Endodermal cell (in vitro differentiated cells): Measurements from ENCODE around the gene AFF1. TPM values are rescaled to one million over a fixed set of nuclear protein-coding genes. Genes with fewer than 3 reads are reported as not detected.
A peak's percentile ranks its signal among the peaks of the same experiment; 100 is the strongest.
"Not testable (repeated sequence)": the region's sequence is repeated elsewhere in the genome, so short reads cannot be mapped to it uniquely, and the experiment has no call there.

Experiments used
- DNase-seq: peaks from one replicate; pipeline ENCODE4 v3.0.0-alpha.2; 2017
- H3K27ac ChIP-seq: 2 replicates; pipeline ENCODE4 v1.5.1; 2013; ENCODE audit warnings: mild to moderate bottlenecking, low read depth, low read length, moderate library complexity
- H3K27me3 ChIP-seq: 2 replicates; pipeline ENCODE4 v1.6.1; 2013; ENCODE audit warnings: mild to moderate bottlenecking, low read length, moderate library complexity; ENCODE audit not compliant: insufficient read depth, control insufficient read depth, poor library complexity, severe bottlenecking
- H3K36me3 ChIP-seq: 2 replicates; pipeline ENCODE4 v1.7.0; 2013; ENCODE audit warnings: mild to moderate bottlenecking, low read length, moderate library complexity; ENCODE audit not compliant: control insufficient read depth, insufficient read depth
- H3K4me1 ChIP-seq: one replicate; pipeline ENCODE4 v1.7.0; 2013; ENCODE audit warnings: low read length; ENCODE audit not compliant: control insufficient read depth, insufficient read depth
- H3K4me3 ChIP-seq: 2 replicates; pipeline ENCODE4 v1.5.1; 2013; ENCODE audit warnings: mild to moderate bottlenecking, low read length, moderate library complexity
- H3K9ac ChIP-seq: 2 replicates; pipeline ENCODE4 v1.6.1; 2013; ENCODE audit warnings: mild to moderate bottlenecking, low read length, moderate library complexity; ENCODE audit not compliant: poor library complexity, severe bottlenecking; ENCODE audit errors: extremely low read depth
- H3K9me3 ChIP-seq: 2 replicates; pipeline ENCODE4 v1.6.1; 2013; ENCODE audit warnings: mild to moderate bottlenecking, low read length, moderate library complexity; ENCODE audit not compliant: control insufficient read depth
- H3K27ac Mint-ChIP-seq: 2 replicates; pipeline ENCODE4 v1.8.0; 2020; ENCODE audit warnings: mixed read lengths
- H3K27me3 Mint-ChIP-seq: 2 replicates; pipeline ENCODE4 v1.8.0; 2021; ENCODE audit warnings: mild to moderate bottlenecking, mixed read lengths; ENCODE audit not compliant: insufficient read depth
- H3K36me3 Mint-ChIP-seq: 2 replicates; pipeline ENCODE4 v1.8.0; 2020; ENCODE audit warnings: low read depth, mixed read lengths
- H3K4me1 Mint-ChIP-seq: 2 replicates; pipeline ENCODE4 v1.8.0; 2020; ENCODE audit warnings: mixed read lengths
- H3K4me3 Mint-ChIP-seq: 2 replicates; pipeline ENCODE4 v1.8.0; 2020; ENCODE audit warnings: mild to moderate bottlenecking, moderate library complexity, mixed read lengths
- H3K9me3 Mint-ChIP-seq: 2 replicates; pipeline ENCODE4 v1.8.0; 2020; ENCODE audit warnings: mild to moderate bottlenecking, mixed read lengths
- WGBS, 2 experiments: methylation state at CpG; one replicate each; pipeline versions ENCODE4 v1.1.5 to v1.1.7; 2013; ENCODE audit warnings: missing lambda C conversion rate in 2 of 2, mixed read lengths in 1 of 2; ENCODE audit not compliant: insufficient coverage in 1 of 2, insufficient read length in 1 of 2; 5-methylcytosine and 5-hydroxymethylcytosine counted together
- total RNA-seq, 2 donors: library from RNA; stranded (reverse); fragmentation: NEBNext Ultra II Directional in 1 of 2; extraction: Animal tissue kit (Norgen Biotek cat#: 25700) in 1 of 2; gene quantifications; 2 replicates in 1 of 2; 3 replicates in 1 of 2; pipeline ENCODE4 v1.2.1, GENCODE V29; 2021
- TF ChIP-seq, protein P1 (sequence below): fragments of 200-600 bp; sonication (generic); conservative IDR thresholded peaks from 2 replicates; pipeline ENCODE4 v1.5.0; 2021; ENCODE audit warnings: antibody characterized with exemption, mild to moderate bottlenecking

AFF1 gene
- total RNA-seq, 2 donors from 2014 or later = 134 to 171 TPM

- no peak overlapping the region for H3K4me3 Mint-ChIP-seq
- H3K4me1 Mint-ChIP-seq = no peaks in the 10 kb centered on the region
- peaks cover 61% of the 10 kb centered on the region for H3K36me3 Mint-ChIP-seq
- DNase-seq = no peak
- no peak overlapping the region for H3K4me3 ChIP-seq
- no peaks in the 10 kb centered on the region for H3K27me3 ChIP-seq
- WGBS, 2 experiments = 92 to 93% methylated on average over 2 of the region's 2 CpGs
- no peaks in the 10 kb centered on the region for H3K9me3 ChIP-seq
- TF ChIP-seq, protein P1, sequence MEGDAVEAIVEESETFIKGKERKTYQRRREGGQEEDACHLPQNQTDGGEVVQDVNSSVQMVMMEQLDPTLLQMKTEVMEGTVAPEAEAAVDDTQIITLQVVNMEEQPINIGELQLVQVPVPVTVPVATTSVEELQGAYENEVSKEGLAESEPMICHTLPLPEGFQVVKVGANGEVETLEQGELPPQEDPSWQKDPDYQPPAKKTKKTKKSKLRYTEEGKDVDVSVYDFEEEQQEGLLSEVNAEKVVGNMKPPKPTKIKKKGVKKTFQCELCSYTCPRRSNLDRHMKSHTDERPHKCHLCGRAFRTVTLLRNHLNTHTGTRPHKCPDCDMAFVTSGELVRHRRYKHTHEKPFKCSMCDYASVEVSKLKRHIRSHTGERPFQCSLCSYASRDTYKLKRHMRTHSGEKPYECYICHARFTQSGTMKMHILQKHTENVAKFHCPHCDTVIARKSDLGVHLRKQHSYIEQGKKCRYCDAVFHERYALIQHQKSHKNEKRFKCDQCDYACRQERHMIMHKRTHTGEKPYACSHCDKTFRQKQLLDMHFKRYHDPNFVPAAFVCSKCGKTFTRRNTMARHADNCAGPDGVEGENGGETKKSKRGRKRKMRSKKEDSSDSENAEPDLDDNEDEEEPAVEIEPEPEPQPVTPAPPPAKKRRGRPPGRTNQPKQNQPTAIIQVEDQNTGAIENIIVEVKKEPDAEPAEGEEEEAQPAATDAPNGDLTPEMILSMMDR = no peak
- H3K27ac Mint-ChIP-seq = no peak overlapping the region
- H3K9ac ChIP-seq = no peak overlapping the region
- H3K4me1 ChIP-seq = no peaks in the 10 kb centered on the region
- H3K27me3 Mint-ChIP-seq = no peaks in the 10 kb centered on the region
- H3K36me3 ChIP-seq = peaks cover 56% of the 10 kb centered on the region
- H3K9me3 Mint-ChIP-seq = no peaks in the 10 kb centered on the region
- H3K27ac ChIP-seq = no peak overlapping the region
Observed at GRCh38 chr4:87144356-87144755, 209.5 kb downstream of the AFF1 start.

GRCh38 chr4:87145934-87146333 is 211.1 kb downstream of the AFF1 start:
- H3K9me3 ChIP-seq, H3K9me3 Mint-ChIP-seq, H3K4me1 ChIP-seq, H3K4me3 Mint-ChIP-seq, DNase-seq, H3K27ac Mint-ChIP-seq, H3K27me3 Mint-ChIP-seq, H3K9ac ChIP-seq, H3K4me1 Mint-ChIP-seq, H3K4me3 ChIP-seq, H3K27ac ChIP-seq, H3K27me3 ChIP-seq: not testable (repeated sequence)
- H3K36me3 Mint-ChIP-seq = peaks cover 48% of the 10 kb centered on the region
- WGBS, 2 experiments = 98 to 100% methylated on average over 5 to 6 of the region's 6 CpGs
- H3K36me3 ChIP-seq = peaks cover 42% of the 10 kb centered on the region

GRCh38 chr4:87147116-87147515 is 212.3 kb downstream of the AFF1 start:
- TF ChIP-seq, protein P1 = no peak
- H3K4me1 Mint-ChIP-seq = no peaks in the 10 kb centered on the region
- H3K9me3 ChIP-seq = no peaks in the 10 kb centered on the region
- H3K4me1 ChIP-seq = no peaks in the 10 kb centered on the region
- H3K9me3 Mint-ChIP-seq = no peaks in the 10 kb centered on the region
- H3K9ac ChIP-seq = no peak overlapping the region
- no peak overlapping the region for H3K4me3 ChIP-seq
- peaks cover 31% of the 10 kb centered on the region for H3K36me3 ChIP-seq
- WGBS, 2 experiments = 92 to 100% methylated on average over 1 to 3 of the region's 3 CpGs
- no peaks in the 10 kb centered on the region for H3K27me3 ChIP-seq
- no peak overlapping the region for H3K27ac ChIP-seq
- no peak overlapping the region for H3K4me3 Mint-ChIP-seq
- no peak for DNase-seq
- no peaks in the 10 kb centered on the region for H3K27me3 Mint-ChIP-seq
- H3K36me3 Mint-ChIP-seq = peaks cover 37% of the 10 kb centered on the region
- peak overlapping the region; percentile 52 for H3K27ac Mint-ChIP-seq
